HFFc6 (cell line): ENCODE measurements around the gene IGSF9B. TPM values are rescaled to one million over a fixed set of nuclear protein-coding genes. Genes with fewer than 3 reads are reported as not detected.

Experiments used
- DNase-seq: peaks from one replicate; pipeline ENCODE4 v3.0.0-alpha.2; 2018
- H3K27ac Mint-ChIP-seq: 2 replicates; pipeline ENCODE4 v1.8.0; 2020; ENCODE audit warnings: mild to moderate bottlenecking, mixed read lengths
- H3K27me3 Mint-ChIP-seq: 2 replicates; pipeline ENCODE4 v1.8.0; 2021; ENCODE audit warnings: mild to moderate bottlenecking, moderate library complexity, mixed read lengths; ENCODE audit not compliant: insufficient read depth
- H3K36me3 Mint-ChIP-seq: 2 replicates; pipeline ENCODE4 v1.8.0; 2021; ENCODE audit warnings: low read depth, mixed read lengths
- H3K4me1 Mint-ChIP-seq: 2 replicates; pipeline ENCODE4 v1.8.0; 2020; ENCODE audit warnings: low read depth, mixed read lengths
- H3K4me3 Mint-ChIP-seq: 2 replicates; pipeline ENCODE4 v1.8.0; 2020; ENCODE audit warnings: mild to moderate bottlenecking, moderate library complexity, mixed read lengths
- H3K9me3 Mint-ChIP-seq: 2 replicates; pipeline ENCODE4 v1.8.0; 2020; ENCODE audit warnings: mild to moderate bottlenecking, mixed read lengths
- CTCF ChIP-seq: fragments of 200-600 bp; sonication (generic); IDR thresholded peaks from 2 replicates; pipeline ENCODE4 v1.5.0; 2021; ENCODE audit warnings: antibody characterized with exemption, mild to moderate bottlenecking
- total RNA-seq, 6 experiments: library from RNA; stranded (reverse); fragmentation: NEBNext Ultra II Directional; extraction: Animal tissue kit (Norgen Biotek cat#: 25700); gene quantifications; 2 replicates in 1 of 6; 3 replicates in 5 of 6; pipeline ENCODE4 v1.2.3, GENCODE V29; 2021

IGSF9B gene
- total RNA-seq, 6 experiments from 2014 or later, result not detected

GRCh38 chr11:133889893-133890292 is 66.9 kb downstream of the IGSF9B start:
- H3K27me3 Mint-ChIP-seq, result peaks cover 4% of the 10 kb centered on the region
- no peaks in the 10 kb centered on the region for H3K36me3 Mint-ChIP-seq
- no peak overlapping the region for H3K27ac Mint-ChIP-seq
- TF ChIP-seq CTCF, result no peak
- peaks cover 42% of the 10 kb centered on the region for H3K9me3 Mint-ChIP-seq
- no peaks in the 10 kb centered on the region for H3K4me1 Mint-ChIP-seq
- no peak for DNase-seq
- no peak overlapping the region for H3K4me3 Mint-ChIP-seq

DNA sequence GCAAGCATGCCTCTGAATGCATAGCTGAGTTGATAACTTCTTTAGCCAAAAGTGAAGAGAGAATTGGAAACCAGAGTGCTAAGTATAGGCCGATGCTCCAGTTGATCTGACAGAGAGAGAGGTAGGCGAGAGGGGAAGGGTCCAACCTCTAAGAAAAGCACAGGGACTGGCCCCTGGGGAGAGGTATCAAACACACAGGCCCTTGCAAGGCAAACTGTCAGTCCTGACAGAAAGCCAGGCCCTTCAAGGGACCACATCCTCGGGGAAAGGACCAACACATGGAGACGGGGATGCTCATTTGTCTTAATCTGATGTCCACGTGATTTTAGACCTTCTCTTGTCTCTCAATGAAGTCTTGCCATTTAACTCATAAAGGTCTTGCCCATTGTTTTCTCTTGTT is 67.6 kb downstream of the IGSF9B start:
- H3K27ac Mint-ChIP-seq, result no peak overlapping the region
- peaks cover 47% of the 10 kb centered on the region for H3K9me3 Mint-ChIP-seq
- no peaks in the 10 kb centered on the region for H3K4me1 Mint-ChIP-seq
- H3K27me3 Mint-ChIP-seq, result peaks cover 2% of the 10 kb centered on the region
- no peak for DNase-seq
- no peaks in the 10 kb centered on the region for H3K36me3 Mint-ChIP-seq
- TF ChIP-seq CTCF, result no peak
- H3K4me3 Mint-ChIP-seq, result no peak overlapping the region

DNA sequence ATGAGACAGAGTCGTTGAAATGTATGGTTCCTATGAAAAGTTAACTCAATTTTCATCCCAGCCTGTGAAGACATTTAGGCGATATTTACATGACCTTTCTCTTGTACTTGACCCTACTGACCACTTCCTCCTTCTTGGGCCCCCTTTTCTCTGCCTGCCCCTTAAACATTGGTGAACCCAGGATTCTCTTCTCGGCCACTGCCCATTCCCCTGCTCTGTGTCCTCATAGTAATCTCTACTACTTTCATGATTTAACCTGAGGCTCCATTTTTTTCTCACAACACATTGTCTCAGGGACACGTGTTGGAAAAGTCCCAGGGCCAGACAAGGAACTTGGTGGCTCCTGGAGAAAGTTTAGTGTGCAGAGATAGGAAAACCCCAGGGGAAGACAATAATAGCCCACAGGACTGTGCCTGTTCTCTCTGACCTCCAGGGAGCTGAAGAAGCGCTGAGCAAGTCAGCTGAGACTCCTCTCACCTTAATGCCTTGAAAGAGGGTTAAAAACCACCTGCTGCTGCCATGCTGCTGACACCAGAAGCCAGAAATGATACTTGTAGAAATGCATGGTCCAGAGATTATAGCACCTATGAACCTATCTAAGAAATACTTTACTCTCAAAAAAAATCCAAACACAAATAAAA is 69.0 kb downstream of the IGSF9B start:
- Mint-ChIP-seq H3K27me3 (peaks cover 2% of the 10 kb centered on the region), H3K36me3 (no peaks in the 10 kb centered on the region; the same call in 1 of the 2 replicates), H3K9me3 (peaks cover 52% of the 10 kb centered on the region), H3K27ac (no peak overlapping the region), H3K4me1 (no peaks in the 10 kb centered on the region), H3K4me3 (no peak overlapping the region)
- DNase-seq, result no peak
- no peak for TF ChIP-seq CTCF

DNA sequence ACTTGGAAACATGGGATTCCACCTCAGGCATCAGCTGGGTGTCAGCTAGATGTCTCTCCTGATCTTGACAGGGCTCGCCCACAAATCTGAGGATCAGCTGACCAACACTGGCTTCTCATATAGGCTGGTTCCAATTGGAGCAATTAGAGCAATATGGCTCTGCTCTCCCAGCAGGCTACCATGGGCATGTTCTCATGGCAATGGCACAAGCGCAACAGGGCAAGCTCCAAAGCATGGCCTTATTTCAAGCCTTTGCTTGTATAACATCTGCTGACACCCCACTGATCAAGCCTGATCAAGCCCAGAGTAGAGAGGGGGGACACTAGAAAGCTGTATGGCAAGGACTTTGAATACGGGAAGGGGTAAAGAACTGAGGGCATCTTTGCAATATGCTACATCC is 70.7 kb downstream of the IGSF9B start:
- H3K27me3 Mint-ChIP-seq, result no peaks in the 10 kb centered on the region; the same call in 1 of the 2 replicates
- TF ChIP-seq CTCF, result no peak
- no peak for DNase-seq
- no peak overlapping the region for H3K27ac Mint-ChIP-seq
- peaks cover 6% of the 10 kb centered on the region for H3K36me3 Mint-ChIP-seq
- no peak overlapping the region for H3K4me3 Mint-ChIP-seq
- H3K9me3 Mint-ChIP-seq, result peaks cover 45% of the 10 kb centered on the region
- H3K4me1 Mint-ChIP-seq, result no peaks in the 10 kb centered on the region

DNA sequence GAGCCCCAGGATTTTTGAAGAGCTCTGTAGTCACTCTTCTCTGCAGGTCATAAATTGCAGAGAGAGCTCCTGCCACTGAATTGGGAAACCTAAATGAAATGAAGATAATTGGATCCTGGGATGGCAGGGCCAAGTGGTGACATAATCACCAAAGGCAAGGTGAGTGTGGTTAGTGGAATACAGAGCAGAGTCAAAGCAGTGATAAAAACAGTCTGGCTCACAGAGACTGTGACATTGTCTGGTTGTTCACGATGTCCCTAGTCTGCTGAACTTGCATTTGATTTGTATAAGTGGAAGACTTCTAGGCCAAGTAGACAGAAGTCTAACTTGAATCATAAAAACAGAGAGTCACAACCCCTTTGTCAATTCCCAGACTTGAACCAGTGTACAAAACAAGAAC is 84.6 kb downstream of the IGSF9B start:
- Mint-ChIP-seq H3K27ac (no peak overlapping the region), H3K9me3 (peaks cover 44% of the 10 kb centered on the region), H3K27me3 (no peaks in the 10 kb centered on the region), H3K36me3 (no peaks in the 10 kb centered on the region), H3K4me3 (no peak overlapping the region), H3K4me1 (no peaks in the 10 kb centered on the region)
- no peak for DNase-seq
- TF ChIP-seq CTCF, result no peak
